GM12865 (cell line): ENCODE measurements around the gene NUP58.
A peak's percentile ranks its signal among the peaks of the same experiment; 100 is the strongest.
"Not testable (repeated sequence)": the region's sequence is repeated elsewhere in the genome, so short reads cannot be mapped to it uniquely, and the experiment has no call there.

Experiments
- DNase-seq: peaks from one replicate; pipeline ENCODE4 v3.0.0; 2010; ENCODE audit warnings: low read depth
- H3K4me3 ChIP-seq: 2 replicates; pipeline ENCODE4 v1.5.1; 2011; ENCODE audit warnings: mild to moderate bottlenecking, low read depth, low read length, control low read depth
- TF ChIP-seq, protein P1 (sequence below): IDR thresholded peaks from 2 replicates; pipeline ENCODE4 v1.5.1; 2011; ENCODE audit warnings: low read length, control low read depth, low read depth, inconsistent platforms; ENCODE audit not compliant: insufficient read depth; ENCODE audit errors: missing control alignments

The NUP58 gene

DNA sequence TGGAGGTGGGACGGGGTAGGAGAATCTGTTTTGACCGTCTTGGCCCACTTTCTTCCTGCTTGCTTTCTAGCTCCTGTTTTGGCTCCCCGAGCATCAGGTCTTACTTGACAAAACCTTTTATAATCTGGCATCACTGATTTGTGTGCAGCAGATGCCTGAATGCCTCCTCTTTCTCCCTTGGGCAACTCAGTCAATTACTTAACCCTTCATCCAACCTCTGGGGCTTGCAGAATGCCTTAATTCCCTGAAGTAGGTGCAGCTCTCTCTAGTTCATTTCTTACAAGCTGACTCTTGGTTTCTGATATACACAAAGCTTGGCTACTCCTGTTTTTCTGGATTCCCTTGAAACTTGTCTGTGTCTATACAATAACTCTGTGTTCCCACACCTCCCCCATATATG, 5.7 kb upstream of the NUP58 start:
- no peak for DNase-seq
- H3K4me3 ChIP-seq: no peak overlapping the region
- TF ChIP-seq, protein P1, sequence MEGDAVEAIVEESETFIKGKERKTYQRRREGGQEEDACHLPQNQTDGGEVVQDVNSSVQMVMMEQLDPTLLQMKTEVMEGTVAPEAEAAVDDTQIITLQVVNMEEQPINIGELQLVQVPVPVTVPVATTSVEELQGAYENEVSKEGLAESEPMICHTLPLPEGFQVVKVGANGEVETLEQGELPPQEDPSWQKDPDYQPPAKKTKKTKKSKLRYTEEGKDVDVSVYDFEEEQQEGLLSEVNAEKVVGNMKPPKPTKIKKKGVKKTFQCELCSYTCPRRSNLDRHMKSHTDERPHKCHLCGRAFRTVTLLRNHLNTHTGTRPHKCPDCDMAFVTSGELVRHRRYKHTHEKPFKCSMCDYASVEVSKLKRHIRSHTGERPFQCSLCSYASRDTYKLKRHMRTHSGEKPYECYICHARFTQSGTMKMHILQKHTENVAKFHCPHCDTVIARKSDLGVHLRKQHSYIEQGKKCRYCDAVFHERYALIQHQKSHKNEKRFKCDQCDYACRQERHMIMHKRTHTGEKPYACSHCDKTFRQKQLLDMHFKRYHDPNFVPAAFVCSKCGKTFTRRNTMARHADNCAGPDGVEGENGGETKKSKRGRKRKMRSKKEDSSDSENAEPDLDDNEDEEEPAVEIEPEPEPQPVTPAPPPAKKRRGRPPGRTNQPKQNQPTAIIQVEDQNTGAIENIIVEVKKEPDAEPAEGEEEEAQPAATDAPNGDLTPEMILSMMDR: no peak

DNA sequence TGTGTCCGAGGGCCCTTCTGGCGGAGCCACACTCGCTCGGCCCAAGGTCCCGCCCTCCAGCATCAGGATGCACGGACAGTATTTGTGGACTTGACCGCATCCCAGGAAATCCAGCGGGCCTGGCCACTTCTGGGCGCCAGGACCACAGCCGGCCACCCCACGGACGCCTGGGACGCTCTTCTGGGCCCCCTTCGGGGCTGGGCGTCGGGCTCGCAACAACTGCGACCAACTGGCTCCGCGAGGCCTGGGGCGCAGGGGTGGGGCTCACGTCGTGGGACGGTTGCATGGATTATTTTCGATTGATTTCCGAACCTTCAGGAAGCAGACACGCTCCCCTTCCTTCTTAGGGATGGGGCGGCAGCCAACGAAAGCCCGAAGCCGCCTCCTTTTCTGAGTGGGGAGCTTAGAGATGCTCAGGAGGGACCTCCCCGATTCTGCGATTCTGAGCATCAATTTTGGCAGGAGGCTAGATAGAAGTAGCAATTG, 521 bp upstream of the NUP58 start:
- no peak for DNase-seq
- peak overlapping the region; percentile 57 for H3K4me3 ChIP-seq
- TF ChIP-seq, protein P1: no peak

DNA sequence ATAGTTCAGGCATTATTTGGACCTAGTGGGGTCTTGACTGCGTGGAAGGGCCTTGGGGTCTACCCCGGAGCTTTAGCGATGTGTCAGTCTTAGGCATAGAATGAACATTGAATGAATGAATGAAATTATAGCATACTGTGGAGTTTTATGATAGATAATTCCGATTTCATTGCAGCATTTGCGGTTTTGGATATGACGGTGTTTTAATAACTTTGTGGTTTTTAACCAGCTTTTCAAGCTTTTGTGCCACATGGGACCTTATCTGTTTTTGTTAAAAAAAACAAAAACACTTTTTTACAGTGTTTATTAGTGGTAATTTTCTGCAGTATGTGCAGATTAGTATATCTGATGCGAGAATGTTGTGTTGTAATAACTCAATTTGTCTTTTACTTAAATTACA, 696 bp downstream of the NUP58 start:
- TF ChIP-seq, protein P1: no peak
- no peak for DNase-seq
- peak overlapping the region; percentile 73 for H3K4me3 ChIP-seq

DNA sequence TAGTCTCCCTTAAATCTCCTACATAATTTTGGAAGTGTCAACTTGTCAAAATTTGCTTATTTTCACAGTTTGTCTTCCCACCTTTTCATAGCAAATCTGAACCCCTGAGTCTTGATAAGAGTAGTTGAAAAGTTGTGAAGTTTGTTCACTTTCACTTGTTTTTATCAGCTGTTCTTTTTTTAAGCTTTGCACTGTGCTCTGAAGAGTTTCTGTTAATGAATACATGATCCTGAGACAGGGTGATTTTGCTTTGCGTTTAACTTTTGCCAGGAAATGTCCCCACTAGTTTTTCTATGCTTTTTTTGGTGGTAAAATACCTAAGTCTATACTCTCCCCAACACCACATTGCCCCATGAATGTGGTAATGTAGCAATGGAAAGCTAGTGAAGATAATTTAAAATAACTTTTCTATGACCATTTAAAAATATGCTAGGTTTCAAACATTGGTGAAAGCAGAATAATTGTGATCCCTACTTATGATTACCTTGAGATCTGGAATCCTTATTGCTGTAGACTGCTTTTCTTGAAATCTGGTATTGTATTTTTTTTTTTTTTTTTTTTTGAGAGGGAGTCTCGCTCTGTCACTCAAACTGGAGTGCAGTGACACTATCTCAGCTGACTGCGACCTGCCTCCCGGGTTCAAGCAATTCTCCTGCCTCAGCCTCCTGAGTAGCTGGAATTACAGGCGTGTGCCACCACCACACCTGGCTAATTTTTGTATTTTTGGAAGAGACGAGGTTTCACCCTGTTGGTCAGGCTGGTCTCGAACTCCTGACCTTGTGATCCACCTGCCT, 5.4 kb downstream of the NUP58 start:
- TF ChIP-seq, protein P1: no peak
- no peak for DNase-seq
- H3K4me3 ChIP-seq: no peak overlapping the region

DNA sequence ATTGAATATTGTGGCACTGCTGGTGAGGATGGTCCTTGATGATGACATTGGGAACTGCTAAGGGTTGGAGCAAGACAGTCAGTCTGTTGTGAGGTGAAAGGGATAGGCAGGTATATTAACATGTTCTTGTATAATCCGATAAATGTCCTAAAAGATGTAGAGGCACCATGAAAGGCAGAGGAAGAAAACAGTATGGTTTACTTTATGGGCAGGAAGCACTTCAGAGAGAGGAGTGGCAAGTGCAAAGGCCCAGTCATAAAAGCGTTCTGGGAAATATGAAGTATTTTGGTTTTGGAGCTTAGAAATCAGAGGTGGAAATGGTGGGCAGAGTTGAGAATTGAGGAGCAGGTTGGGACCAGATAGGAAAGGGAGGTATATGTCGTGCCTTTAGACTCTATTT, 9.5 kb downstream of the NUP58 start:
- TF ChIP-seq, protein P1: no peak
- DNase-seq: no peak
- no peak overlapping the region for H3K4me3 ChIP-seq

DNA sequence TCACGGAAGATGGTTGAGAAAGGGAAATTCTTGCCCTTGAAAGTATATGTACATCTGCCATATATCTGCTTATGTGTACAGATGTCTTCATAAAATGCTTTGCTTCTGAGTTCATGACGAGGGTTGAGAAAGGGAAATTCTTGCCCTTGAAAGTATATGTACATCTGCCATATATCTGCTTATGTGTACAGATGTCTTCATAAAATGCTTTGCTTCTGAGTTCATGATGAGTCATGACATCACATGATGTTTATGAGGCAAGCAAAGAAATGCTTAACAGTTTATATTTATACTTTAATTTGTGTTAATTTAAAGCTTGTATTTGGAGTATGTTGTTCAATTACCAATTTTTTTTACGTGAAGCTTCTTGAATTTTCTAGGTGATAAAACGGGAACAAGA, 17.5 kb downstream of the NUP58 start:
- DNase-seq, H3K4me3 ChIP-seq: not testable (repeated sequence)

DNA sequence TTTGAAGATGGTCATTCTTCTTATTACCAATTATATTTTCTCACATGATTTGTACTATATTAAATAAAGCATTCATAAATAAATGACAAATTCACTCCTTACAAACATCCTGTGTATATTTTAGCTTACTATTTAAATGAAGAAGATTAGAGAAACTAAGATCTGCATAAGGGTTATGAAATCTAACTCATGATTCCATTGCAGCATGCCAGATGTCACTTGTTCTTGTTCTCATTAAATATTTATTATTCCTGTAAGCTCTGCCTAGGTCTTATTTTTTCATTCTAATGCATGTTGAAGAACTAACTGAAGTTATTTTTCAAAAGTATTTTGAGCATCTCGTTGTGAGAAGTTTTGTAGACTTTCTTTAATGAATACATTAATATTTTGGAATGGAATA, 18.3 kb downstream of the NUP58 start:
- no peak overlapping the region for H3K4me3 ChIP-seq
- no peak for DNase-seq
- TF ChIP-seq, protein P1: no peak
